GM19455 (cell line): ENCODE measurements around the gene SUV39H2.
"Not testable (repeated sequence)": the region's sequence is repeated elsewhere in the genome, so short reads cannot be mapped to it uniquely, and the experiment has no call there.

Source experiments
- ATAC-seq: cut with Tn5 transposase; IDR thresholded peaks from one replicate; pipeline ENCODE4 v1.9.1; 2021; ENCODE audit not compliant: unreplicated experiment

SUV39H2 gene

GRCh38 chr10:14930610-14931009 is 51.9 kb downstream of the SUV39H2 start:
- no peak for ATAC-seq

GRCh38 chr10:14936584-14936983 is 57.9 kb downstream of the SUV39H2 start:
- ATAC-seq, result no peak

- ATAC-seq, result not testable (repeated sequence)
These were observed 60.3 kb downstream of the SUV39H2 start for GRCh38 chr10:14938971-14939370.

- ATAC-seq, result peak; percentile 95
These were observed 63.7 kb downstream of the SUV39H2 start for GRCh38 chr10:14942147-14942949.

GRCh38 chr10:14942950-14943338 is 64.3 kb downstream of the SUV39H2 start:
- ATAC-seq, result not testable (repeated sequence)

- ATAC-seq, result no peak
These were observed 66.4 kb downstream of the SUV39H2 start for GRCh38 chr10:14945108-14945507.

- no peak for ATAC-seq
These were observed 68.6 kb downstream of the SUV39H2 start for GRCh38 chr10:14947268-14947667.

- ATAC-seq, result no peak
These were observed 70.6 kb downstream of the SUV39H2 start for GRCh38 chr10:14949291-14949690.

GRCh38 chr10:14952851-14953423 is 74.3 kb downstream of the SUV39H2 start:
- no peak for ATAC-seq

GRCh38 chr10:14953424-14954000 is 74.8 kb downstream of the SUV39H2 start:
- ATAC-seq, result peak; percentile 28
